ENCODE results near the gene REXO1. TPM values are rescaled to one million over a fixed set of nuclear protein-coding genes. Genes with fewer than 3 reads are reported as not detected.

The REXO1 gene
- total and polyA plus RNA-seq, 9 of the 15 experiments (the other 6 are each of a cell fraction or from before 2014, with no cell fraction given): 0.04 to 63.3 (median 15.8) TPM

DNA sequence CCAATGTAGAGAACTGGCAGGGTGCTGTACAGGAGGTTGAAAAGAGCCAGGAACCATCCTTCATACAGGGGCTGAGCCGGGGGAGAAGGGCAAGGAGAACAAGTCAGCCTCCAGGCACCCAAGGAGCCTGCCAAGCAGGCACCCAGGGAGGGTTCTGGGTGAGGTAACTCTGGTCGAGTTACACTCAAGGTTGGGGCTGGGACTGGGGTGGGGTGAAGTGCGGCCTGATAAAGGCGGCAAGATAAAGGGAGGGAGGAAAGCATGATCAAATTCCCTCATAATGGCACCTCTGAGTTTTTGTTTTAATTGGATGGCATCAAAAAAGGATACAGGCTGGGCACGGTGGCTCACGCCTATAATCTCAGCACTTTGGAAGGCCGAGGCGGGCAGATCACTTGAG, 61.2 kb downstream of the REXO1 start:
- intact Hi-C loops (cut with micrococcal nuclease): no loop called here
- Histone ChIP-seq H3K9me1 (ENCODE audit: control insufficient read depth, insufficient read depth, low read length) (no peaks in the 10 kb centered on the region), H3K36me3 (ENCODE audit: control insufficient read depth, insufficient read depth, low read length) (no peaks in the 10 kb centered on the region), H3K27ac (ENCODE audit: extremely low read depth, low read depth, low read length) (no peak overlapping the region), H3K27me3 (ENCODE audit: control insufficient read depth in 2 of 2, insufficient read depth in 2 of 2, low read length in 2 of 2) (peaks cover 2 to 21% of the 10 kb centered on the region in 2 experiments; a peak in 3 of 5 replicates), H3K9me3 (replicated peaks; ENCODE audit: control insufficient read depth, insufficient read depth, low read depth, low read length) (peaks cover 5% of the 10 kb centered on the region; the same call in 1 of the 2 replicates), H3K79me2 (ENCODE audit: control insufficient read depth, insufficient read depth, low read length) (no peaks in the 10 kb centered on the region), H2AFZ (ENCODE audit: low read depth, low read length) (no peak overlapping the region), H4K20me1 (replicated peaks; ENCODE audit: control insufficient read depth, insufficient read depth, low read length) (no peaks in the 10 kb centered on the region), H3K9ac (ENCODE audit: insufficient read depth in 1 of 2, low read depth in 2 of 2, low read length in 2 of 2) (peak overlapping the region in 1 of 2 experiments; percentile 73; a peak in 2 of 4 replicates), H3K4me3 (no peak overlapping the region), H3K4me1 (replicated peaks in 1 of 2; ENCODE audit: control insufficient read depth in 2 of 2, insufficient read depth in 2 of 2, low read length in 2 of 2) (peaks cover 3 to 41% of the 10 kb centered on the region in 2 experiments; a peak in 3 of 5 replicates), H3K4me2 (ENCODE audit: insufficient read depth, low read length) (no peak overlapping the region)
- no peak for FAIRE-seq
- ChIA-PET POLR2A (interaction anchor here (0.7 kb wide), 1 partner anchor 134 kb away, joined by 3 read pairs; the partner anchor contains the start of gene TCF3), CTCF (ENCODE audit: low intra/inter-chr PET ratio) (no interaction called here)
- no peak for ATAC-seq
- TF ChIP-seq CBFA2T2 (conservative IDR thresholded peaks at IDR 0.05) (no peak), TAF15 (IDR thresholded peaks at IDR 0.05; ENCODE audit: low read depth, low read length) (no peak), MBD2 (IDR thresholded peaks at IDR 0.05; ENCODE audit: borderline replicate concordance, low read depth) (no peak), NFXL1 (CRISPR knock-in tag; IDR thresholded peaks at IDR 0.05) (no peak), STAT5A (IDR thresholded peaks at IDR 0.05; ENCODE audit: borderline replicate concordance, low read length) (no peak), KLF13 (tag; IDR thresholded peaks at IDR 0.05; ENCODE audit: borderline replicate concordance, low read depth) (no peak), ZNF583 (CRISPR knock-in tag; IDR thresholded peaks at IDR 0.05) (no peak)
- TF ChIP-seq, protein P1, sequence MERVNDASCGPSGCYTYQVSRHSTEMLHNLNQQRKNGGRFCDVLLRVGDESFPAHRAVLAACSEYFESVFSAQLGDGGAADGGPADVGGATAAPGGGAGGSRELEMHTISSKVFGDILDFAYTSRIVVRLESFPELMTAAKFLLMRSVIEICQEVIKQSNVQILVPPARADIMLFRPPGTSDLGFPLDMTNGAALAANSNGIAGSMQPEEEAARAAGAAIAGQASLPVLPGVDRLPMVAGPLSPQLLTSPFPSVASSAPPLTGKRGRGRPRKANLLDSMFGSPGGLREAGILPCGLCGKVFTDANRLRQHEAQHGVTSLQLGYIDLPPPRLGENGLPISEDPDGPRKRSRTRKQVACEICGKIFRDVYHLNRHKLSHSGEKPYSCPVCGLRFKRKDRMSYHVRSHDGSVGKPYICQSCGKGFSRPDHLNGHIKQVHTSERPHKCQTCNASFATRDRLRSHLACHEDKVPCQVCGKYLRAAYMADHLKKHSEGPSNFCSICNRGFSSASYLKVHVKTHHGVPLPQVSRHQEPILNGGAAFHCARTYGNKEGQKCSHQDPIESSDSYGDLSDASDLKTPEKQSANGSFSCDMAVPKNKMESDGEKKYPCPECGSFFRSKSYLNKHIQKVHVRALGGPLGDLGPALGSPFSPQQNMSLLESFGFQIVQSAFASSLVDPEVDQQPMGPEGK (CRISPR knock-in tag; IDR thresholded peaks at IDR 0.05; ENCODE audit: borderline replicate concordance): no peak
- TF ChIP-seq, protein P2, sequence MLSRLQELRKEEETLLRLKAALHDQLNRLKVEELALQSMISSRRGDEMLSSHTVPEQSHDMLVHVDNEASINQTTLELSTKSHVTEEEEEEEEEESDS (CRISPR knock-in tag; IDR thresholded peaks at IDR 0.05): no peak
- TF ChIP-seq, protein P3, sequence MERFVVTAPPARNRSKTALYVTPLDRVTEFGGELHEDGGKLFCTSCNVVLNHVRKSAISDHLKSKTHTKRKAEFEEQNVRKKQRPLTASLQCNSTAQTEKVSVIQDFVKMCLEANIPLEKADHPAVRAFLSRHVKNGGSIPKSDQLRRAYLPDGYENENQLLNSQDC (CRISPR knock-in tag; IDR thresholded peaks at IDR 0.05): no peak
- DNase-seq (ENCODE audit: extremely low read depth in 1 of 4, low spot score in 3 of 4): no peak
- 16% methylated on average over 8 of the region's 8 CpGs for WGBS (ENCODE audit: insufficient coverage, low coverage, missing lambda C conversion rate)
- in situ Hi-C loops (cut with MboI): no loop called here
- BruUV-seq (replicated peaks): no TSS peak

All from K562 (cell line).